Rectal smooth muscle tissue (tissue), 1 donor: ENCODE results near the gene RPS16.
A peak's percentile ranks its signal among the peaks of the same experiment; 100 is the strongest.

Source experiments
- H3K27ac ChIP-seq: one replicate; pipeline ENCODE4 v1.7.0; 2013; ENCODE audit warnings: low read depth, low read length, inconsistent platforms
- H3K27me3 ChIP-seq: one replicate; pipeline ENCODE4 v1.7.0; 2013; ENCODE audit warnings: low read length; ENCODE audit not compliant: control insufficient read depth, insufficient read depth
- H3K36me3 ChIP-seq: one replicate; pipeline ENCODE4 v1.7.0; 2013; ENCODE audit warnings: low read length; ENCODE audit not compliant: control insufficient read depth, insufficient read depth
- H3K4me1 ChIP-seq: one replicate; pipeline ENCODE4 v1.7.0; 2013; ENCODE audit warnings: low read length; ENCODE audit not compliant: control insufficient read depth, insufficient read depth
- H3K4me3 ChIP-seq: one replicate; pipeline ENCODE4 v1.7.0; 2013; ENCODE audit warnings: low read length
- H3K9ac ChIP-seq: one replicate; pipeline ENCODE4 v1.7.0; 2013; ENCODE audit warnings: low read length

Gene RPS16

GRCh38 chr19:39406656-39407409 lies 28.9 kb downstream of the RPS16 start, which contains the start of gene ZFP36:
Gene ZFP36 (plus strand): TSS chr19:39406847. CDS start chr19:39406905, 58 bp downstream.
- Histone ChIP-seq H3K9ac (peak within 1 kb of the TSS; percentile 98), H3K27ac (peak within 1 kb of the TSS; percentile 100), H3K36me3 (peaks cover 22% of the 10 kb centered on the region), H3K27me3 (no peaks in the 10 kb centered on the region), H3K4me3 (peak within 1 kb of the TSS; percentile 98), H3K4me1 (peaks cover 26% of the 10 kb centered on the region)

- Histone ChIP-seq H3K36me3 (peaks cover 22% of the 10 kb centered on the region), H3K4me1 (peaks cover 19% of the 10 kb centered on the region), H3K27ac (peak overlapping the region; percentile 100), H3K27me3 (no peaks in the 10 kb centered on the region), H3K4me3 (peak overlapping the region; percentile 73), H3K9ac (peak overlapping the region; percentile 66)
Observed at GRCh38 chr19:39405958-39406655, 29.6 kb downstream of the RPS16 start.

- Histone ChIP-seq H3K36me3 (peaks cover 22% of the 10 kb centered on the region), H3K27ac (peak overlapping the region; percentile 100), H3K9ac (no peak overlapping the region), H3K4me1 (peaks cover 12% of the 10 kb centered on the region), H3K4me3 (no peak overlapping the region), H3K27me3 (no peaks in the 10 kb centered on the region)
Observed at GRCh38 chr19:39405261-39405957, 30.3 kb downstream of the RPS16 start.

GRCh38 chr19:39403331-39404312 lies 32.1 kb downstream of the RPS16 start:
- Histone ChIP-seq H3K4me1 (peaks cover 13% of the 10 kb centered on the region), H3K9ac (peak overlapping the region; percentile 91), H3K27me3 (no peaks in the 10 kb centered on the region), H3K27ac (peak overlapping the region; percentile 100), H3K36me3 (peaks cover 17% of the 10 kb centered on the region), H3K4me3 (peak overlapping the region; percentile 74)

GRCh38 chr19:39402346-39403300 lies 33.1 kb downstream of the RPS16 start:
- peaks cover 19% of the 10 kb centered on the region for H3K4me1 ChIP-seq
- peaks cover 7% of the 10 kb centered on the region for H3K36me3 ChIP-seq
- no peaks in the 10 kb centered on the region for H3K27me3 ChIP-seq
- peak overlapping the region; percentile 100 for H3K27ac ChIP-seq
- H3K4me3 ChIP-seq, result peak overlapping the region; percentile 74
- H3K9ac ChIP-seq, result peak overlapping the region; percentile 91

GRCh38 chr19:39401549-39402345 lies 34.0 kb downstream of the RPS16 start:
- Histone ChIP-seq H3K9ac (peak overlapping the region; percentile 32), H3K27me3 (no peaks in the 10 kb centered on the region), H3K4me3 (peak overlapping the region; percentile 48), H3K4me1 (peaks cover 19% of the 10 kb centered on the region), H3K27ac (peak overlapping the region; percentile 100), H3K36me3 (peaks cover under 1% of the 10 kb centered on the region)

GRCh38 chr19:39401070-39401548 lies 34.6 kb downstream of the RPS16 start:
- peak overlapping the region; percentile 100 for H3K27ac ChIP-seq
- peaks cover 19% of the 10 kb centered on the region for H3K4me1 ChIP-seq
- no peaks in the 10 kb centered on the region for H3K27me3 ChIP-seq
- no peak overlapping the region for H3K4me3 ChIP-seq
- no peak overlapping the region for H3K9ac ChIP-seq
- no peaks in the 10 kb centered on the region for H3K36me3 ChIP-seq

- Histone ChIP-seq H3K9ac (no peak overlapping the region), H3K36me3 (peaks cover under 1% of the 10 kb centered on the region), H3K27ac (no peak overlapping the region), H3K4me3 (no peak overlapping the region), H3K27me3 (no peaks in the 10 kb centered on the region), H3K4me1 (peaks cover 15% of the 10 kb centered on the region)
Observed at GRCh38 chr19:39400061-39400460, 35.7 kb downstream of the RPS16 start.

- Histone ChIP-seq H3K27me3 (no peaks in the 10 kb centered on the region), H3K9ac (no peak overlapping the region), H3K4me1 (peaks cover 15% of the 10 kb centered on the region), H3K4me3 (no peak overlapping the region), H3K36me3 (peaks cover 3% of the 10 kb centered on the region), H3K27ac (no peak overlapping the region)
Observed at GRCh38 chr19:39399668-39400050, 36.1 kb downstream of the RPS16 start.

- peaks cover 9% of the 10 kb centered on the region for H3K36me3 ChIP-seq
- no peak overlapping the region for H3K9ac ChIP-seq
- no peaks in the 10 kb centered on the region for H3K27me3 ChIP-seq
- peak overlapping the region; percentile 4 for H3K4me3 ChIP-seq
- peak overlapping the region; percentile 83 for H3K27ac ChIP-seq
- H3K4me1 ChIP-seq, result peaks cover 13% of the 10 kb centered on the region
Observed at GRCh38 chr19:39398297-39398864, 37.4 kb downstream of the RPS16 start.
